Large intestine (tissue), 3 donors: Measurements from ENCODE around the gene CHMP4B. TPM values are rescaled to one million over a fixed set of nuclear protein-coding genes. Genes with fewer than 3 reads are reported as not detected.
A peak's percentile ranks its signal among the peaks of the same experiment; 100 is the strongest.

Experiments
- DNase-seq, 2 donors: peaks; one replicate each; pipeline versions ENCODE4 v3.0.0 to v3.0.0-alpha.2; 2013
- H3K27ac ChIP-seq: one replicate; pipeline ENCODE4 v1.5.1; 2013; ENCODE audit warnings: low read length
- H3K27me3 ChIP-seq: 2 replicates; pipeline ENCODE4 v1.6.1; 2013; ENCODE audit warnings: low read length; ENCODE audit not compliant: control insufficient read depth, insufficient read depth
- H3K36me3 ChIP-seq: 2 replicates; pipeline ENCODE4 v1.6.1; 2013; ENCODE audit warnings: low read length; ENCODE audit not compliant: control insufficient read depth, insufficient read depth
- H3K4me1 ChIP-seq: one replicate; pipeline ENCODE4 v1.6.1; 2013; ENCODE audit warnings: low read length; ENCODE audit not compliant: control insufficient read depth, insufficient read depth
- H3K4me3 ChIP-seq: one replicate; pipeline ENCODE4 v1.5.1; 2013; ENCODE audit warnings: low read length
- H3K9me3 ChIP-seq: one replicate; pipeline ENCODE4 v1.6.1; 2013; ENCODE audit warnings: mild to moderate bottlenecking, low read depth, low read length, moderate library complexity; ENCODE audit not compliant: control insufficient read depth
- WGBS: methylation state at CpG from one replicate; pipeline ENCODE4 v1.1.5; 2013; ENCODE audit warnings: low lambda C conversion rate; ENCODE audit not compliant: insufficient coverage; 5-methylcytosine and 5-hydroxymethylcytosine counted together
- polyA plus RNA-seq: library from polyadenylated mRNA; unstranded; fragments of 120-200 nt; gene quantifications from one replicate; pipeline ENCODE4 v1.2.1, GENCODE V29; 2013

The CHMP4B gene
- polyA plus RNA-seq, 1 donor, result 98.5 TPM

- no peaks in the 10 kb centered on the region for H3K9me3 ChIP-seq
- no peak overlapping the region for H3K27ac ChIP-seq
- WGBS, result no CpG with 5 or more reads among the region's 2 CpGs
- H3K4me1 ChIP-seq, result peaks cover 66% of the 10 kb centered on the region
- H3K27me3 ChIP-seq, result no peaks in the 10 kb centered on the region
- H3K4me3 ChIP-seq, result no peak overlapping the region
- H3K36me3 ChIP-seq, result no peaks in the 10 kb centered on the region
- DNase-seq, result no peak
Measured at GRCh38 chr20:33836277-33836676, 25.1 kb downstream of the CHMP4B start.

DNA sequence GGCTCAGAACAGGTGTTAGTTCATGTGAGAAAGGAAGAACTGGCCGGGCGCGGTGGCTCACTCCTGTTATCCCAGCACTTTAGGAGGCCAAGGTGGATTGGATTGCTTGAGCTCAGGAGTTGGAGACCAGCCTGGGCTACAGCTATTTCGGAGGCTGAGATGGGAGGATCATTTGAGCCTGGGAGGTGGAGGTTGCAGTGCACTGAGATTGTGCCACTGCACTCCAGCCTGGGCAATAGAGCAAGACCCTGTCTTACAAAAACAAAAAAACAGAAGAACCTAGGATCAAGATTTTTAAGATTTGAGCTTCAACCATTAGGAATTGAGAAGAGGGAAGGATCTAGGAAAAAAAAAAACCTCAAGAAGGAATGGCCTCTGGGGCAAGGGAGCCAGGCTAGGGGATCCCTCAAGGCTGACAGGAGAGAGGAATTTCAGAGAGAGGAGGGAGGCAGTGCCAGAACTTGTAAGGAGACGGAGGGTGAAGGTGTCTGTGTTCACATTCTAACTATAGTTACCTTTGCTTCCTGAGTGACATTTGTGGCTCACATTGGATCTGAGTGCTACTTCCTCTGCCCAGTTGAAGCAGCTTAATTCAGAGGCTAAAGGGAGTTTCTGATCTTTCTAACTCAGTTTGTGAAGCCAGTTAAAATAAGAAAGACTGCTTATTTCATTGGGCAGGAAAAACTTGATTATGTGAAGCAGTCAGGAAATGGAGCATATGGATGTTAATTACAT lies 26.1 kb downstream of the CHMP4B start:
- no peak for DNase-seq
- Histone ChIP-seq H3K27me3 (no peaks in the 10 kb centered on the region), H3K9me3 (no peaks in the 10 kb centered on the region), H3K4me3 (no peak overlapping the region), H3K36me3 (no peaks in the 10 kb centered on the region), H3K27ac (peak overlapping the region; percentile 86), H3K4me1 (peaks cover 62% of the 10 kb centered on the region)
- WGBS, result no CpG with 5 or more reads among the region's 5 CpGs

DNA sequence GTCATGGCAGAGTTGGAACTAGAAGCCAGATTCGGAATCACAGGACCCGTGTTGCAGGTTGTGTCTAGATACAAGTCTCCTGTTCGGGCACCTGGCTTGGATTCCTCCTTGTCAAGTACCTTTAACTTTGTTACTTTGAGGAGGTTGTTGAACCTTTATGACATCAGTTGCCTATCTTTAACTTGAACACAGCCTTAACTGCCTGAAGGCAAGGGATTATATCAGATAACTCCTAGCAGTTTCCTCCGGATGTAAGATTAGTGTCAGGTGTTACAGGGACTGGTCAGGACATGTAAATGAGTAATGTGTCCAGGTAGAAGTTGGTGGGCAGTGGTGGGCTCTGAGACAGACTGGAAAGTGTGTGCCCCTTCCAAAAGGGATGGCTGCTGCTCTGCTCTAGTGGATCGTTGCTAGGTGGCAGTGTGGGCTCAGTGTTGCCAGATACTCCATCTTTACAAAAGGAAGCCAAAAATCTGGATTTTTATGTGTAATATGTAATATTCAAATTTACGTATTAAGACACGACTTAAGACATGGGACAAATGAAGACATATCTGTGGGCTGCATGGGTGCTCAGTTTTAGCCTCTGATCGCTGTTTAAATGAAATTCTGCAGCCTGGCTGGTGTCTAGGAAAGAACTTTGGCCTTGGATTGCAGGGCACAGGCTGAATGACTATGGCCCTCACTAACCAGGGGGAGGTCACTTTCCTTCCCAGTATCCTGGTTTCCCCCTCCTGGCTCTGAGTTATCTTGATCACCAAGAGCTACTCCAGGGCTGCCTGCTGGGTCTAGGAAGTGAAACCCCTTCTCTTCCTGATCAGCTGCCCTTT lies 27.1 kb downstream of the CHMP4B start:
- Histone ChIP-seq H3K4me3 (no peak overlapping the region), H3K4me1 (peaks cover 57% of the 10 kb centered on the region), H3K27ac (peak overlapping the region; percentile 86), H3K9me3 (no peaks in the 10 kb centered on the region), H3K27me3 (no peaks in the 10 kb centered on the region), H3K36me3 (no peaks in the 10 kb centered on the region)
- WGBS, result 80% methylated on average over 1 of the region's 8 CpGs
- peak; percentile 64 to 79 for DNase-seq

GRCh38 chr20:33839591-33839990 lies 28.4 kb downstream of the CHMP4B start:
- Histone ChIP-seq H3K36me3 (no peaks in the 10 kb centered on the region), H3K27ac (peak overlapping the region; percentile 86)
- no CpG with 5 or more reads among the region's 3 CpGs for WGBS

DNA sequence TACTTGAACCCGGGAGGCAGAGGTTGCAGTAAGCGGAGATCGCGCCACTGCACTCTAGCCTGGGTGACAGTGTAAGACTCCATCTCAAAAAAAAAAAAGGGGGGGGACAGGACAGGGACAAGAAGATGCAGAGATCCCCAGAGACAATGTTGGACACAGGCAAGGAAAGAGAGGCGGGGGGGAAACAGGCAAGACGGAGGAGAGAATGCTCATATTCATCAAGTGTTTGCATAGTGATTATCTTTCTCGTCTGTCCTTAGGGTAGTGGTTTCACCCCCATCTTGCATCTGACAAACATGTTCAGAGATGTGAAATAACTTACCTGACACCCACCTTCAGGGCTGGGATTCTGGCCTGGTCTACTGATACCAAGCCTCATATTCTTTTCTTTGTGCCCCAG lies 29.0 kb downstream of the CHMP4B start:
- WGBS, result 60% methylated on average over 2 of the region's 7 CpGs
- no peak for DNase-seq
- H3K4me3 ChIP-seq, result no peak overlapping the region
- no peaks in the 10 kb centered on the region for H3K27me3 ChIP-seq
- no peaks in the 10 kb centered on the region for H3K36me3 ChIP-seq
- H3K9me3 ChIP-seq, result no peaks in the 10 kb centered on the region
- no peak overlapping the region for H3K27ac ChIP-seq
- H3K4me1 ChIP-seq, result peaks cover 63% of the 10 kb centered on the region

More at GRCh38 chr20:33839591-33839990, 28.4 kb downstream of the CHMP4B start:
- Histone ChIP-seq H3K4me1 (peaks cover 63% of the 10 kb centered on the region), H3K9me3 (no peaks in the 10 kb centered on the region), H3K27me3 (no peaks in the 10 kb centered on the region), H3K4me3 (no peak overlapping the region)
- no peak for DNase-seq

- WGBS, result 50% methylated on average over 1 of the region's 4 CpGs
- no peak overlapping the region for H3K27ac ChIP-seq
- H3K27me3 ChIP-seq, result no peaks in the 10 kb centered on the region
- no peaks in the 10 kb centered on the region for H3K9me3 ChIP-seq
- H3K4me3 ChIP-seq, result no peak overlapping the region
- no peaks in the 10 kb centered on the region for H3K36me3 ChIP-seq
- DNase-seq, result no peak
- peaks cover 63% of the 10 kb centered on the region for H3K4me1 ChIP-seq
Measured at GRCh38 chr20:33840759-33841435, 29.7 kb downstream of the CHMP4B start.

DNA sequence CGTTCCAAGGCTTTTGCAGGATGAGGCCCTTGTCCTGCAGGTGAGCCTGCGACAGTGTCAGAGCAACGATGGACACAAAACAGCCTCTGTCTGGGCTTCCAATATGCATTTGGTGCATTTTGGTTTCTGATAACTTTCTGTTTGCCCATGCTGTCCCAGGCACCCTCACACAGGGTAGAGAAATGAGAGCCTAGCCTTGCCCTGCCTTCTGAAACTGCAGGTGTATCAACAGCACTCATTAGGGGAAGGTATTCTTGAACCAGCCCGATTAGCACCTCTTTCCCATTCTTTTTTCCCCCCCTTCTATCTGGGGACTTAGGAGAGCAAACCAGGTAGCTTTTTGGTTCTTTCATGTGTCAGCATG lies 30.3 kb downstream of the CHMP4B start:
- DNase-seq, result no peak
- peaks cover 59% of the 10 kb centered on the region for H3K4me1 ChIP-seq
- no peaks in the 10 kb centered on the region for H3K36me3 ChIP-seq
- no peaks in the 10 kb centered on the region for H3K27me3 ChIP-seq
- H3K27ac ChIP-seq, result no peak overlapping the region
- WGBS, result no CpG with 5 or more reads among the region's 4 CpGs
- no peak overlapping the region for H3K4me3 ChIP-seq
- H3K9me3 ChIP-seq, result no peaks in the 10 kb centered on the region

- WGBS, result no CpG with 5 or more reads among the region's 3 CpGs
Measured at GRCh38 chr20:33842346-33842745, 31.2 kb downstream of the CHMP4B start.

DNA sequence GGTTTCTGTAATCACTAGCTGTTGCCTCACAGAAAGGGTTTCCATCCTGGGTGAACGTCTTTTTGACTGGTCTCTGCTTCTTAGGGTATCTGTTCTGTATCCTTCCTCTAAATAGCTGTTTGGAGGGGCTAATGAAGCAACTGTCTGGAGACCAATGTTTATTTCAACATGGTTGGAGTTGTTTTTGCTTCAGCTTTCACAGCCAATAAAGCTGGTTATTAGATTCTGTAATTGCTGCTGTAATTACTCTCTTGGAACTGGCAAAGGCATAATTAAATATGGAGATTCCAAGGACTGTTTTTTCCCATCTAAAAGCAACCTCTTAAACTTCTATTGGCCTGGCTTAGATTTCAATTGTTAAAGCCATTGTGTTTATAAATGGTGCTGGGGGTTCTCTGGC lies 31.9 kb downstream of the CHMP4B start:
- no peaks in the 10 kb centered on the region for H3K9me3 ChIP-seq
- no peak overlapping the region for H3K4me3 ChIP-seq
- peaks cover 44% of the 10 kb centered on the region for H3K4me1 ChIP-seq
- no CpG with 5 or more reads among the region's 1 CpG for WGBS
- H3K36me3 ChIP-seq, result no peaks in the 10 kb centered on the region
- H3K27ac ChIP-seq, result no peak overlapping the region
- DNase-seq, result no peak
- H3K27me3 ChIP-seq, result no peaks in the 10 kb centered on the region

More at GRCh38 chr20:33842346-33842745, 31.2 kb downstream of the CHMP4B start:
- Histone ChIP-seq H3K27ac (no peak overlapping the region), H3K4me1 (peaks cover 51% of the 10 kb centered on the region), H3K27me3 (no peaks in the 10 kb centered on the region), H3K36me3 (no peaks in the 10 kb centered on the region), H3K4me3 (no peak overlapping the region), H3K9me3 (no peaks in the 10 kb centered on the region)
- no peak for DNase-seq

- no CpG with 5 or more reads among the region's 4 CpGs for WGBS
- peaks cover 36% of the 10 kb centered on the region for H3K4me1 ChIP-seq
Measured at GRCh38 chr20:33843854-33844253, 32.7 kb downstream of the CHMP4B start.

More at GRCh38 chr20:33843854-33844253, 32.7 kb downstream of the CHMP4B start:
- peaks cover 6% of the 10 kb centered on the region for H3K36me3 ChIP-seq
- no peaks in the 10 kb centered on the region for H3K9me3 ChIP-seq
- H3K27me3 ChIP-seq, result no peaks in the 10 kb centered on the region
- H3K4me3 ChIP-seq, result no peak overlapping the region
- DNase-seq, result no peak
- H3K27ac ChIP-seq, result no peak overlapping the region
